LNCAP (cell line): ENCODE results near the gene ATF3.

Source experiments
- TF ChIP-seq, protein P1 (sequence below): fragments of 450-650 bp; IDR thresholded peaks from 2 replicates; pipeline ENCODE4 v1.5.1; 2017; ENCODE audit warnings: mild to moderate bottlenecking

The ATF3 gene

DNA sequence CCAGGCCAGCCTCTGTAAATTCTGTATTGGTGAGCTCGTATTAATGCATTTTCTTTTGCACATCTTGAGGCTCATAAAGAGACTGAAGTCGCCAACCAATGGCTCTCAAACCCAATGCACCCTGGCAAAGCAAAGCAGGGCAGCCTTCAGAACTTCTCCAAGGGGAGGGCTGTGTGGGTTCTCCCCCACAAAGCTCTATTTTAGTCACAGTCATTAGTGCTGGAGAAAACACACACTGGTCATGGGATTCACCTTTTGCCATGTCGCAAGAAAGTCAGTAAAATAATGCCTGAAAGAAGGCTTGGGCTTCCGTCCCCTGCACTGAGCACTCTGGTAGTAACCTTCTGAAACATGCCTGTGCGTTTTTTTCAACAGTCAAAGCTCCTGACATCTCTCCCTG, 26.3 kb upstream of the ATF3 start:
- TF ChIP-seq, protein P1, sequence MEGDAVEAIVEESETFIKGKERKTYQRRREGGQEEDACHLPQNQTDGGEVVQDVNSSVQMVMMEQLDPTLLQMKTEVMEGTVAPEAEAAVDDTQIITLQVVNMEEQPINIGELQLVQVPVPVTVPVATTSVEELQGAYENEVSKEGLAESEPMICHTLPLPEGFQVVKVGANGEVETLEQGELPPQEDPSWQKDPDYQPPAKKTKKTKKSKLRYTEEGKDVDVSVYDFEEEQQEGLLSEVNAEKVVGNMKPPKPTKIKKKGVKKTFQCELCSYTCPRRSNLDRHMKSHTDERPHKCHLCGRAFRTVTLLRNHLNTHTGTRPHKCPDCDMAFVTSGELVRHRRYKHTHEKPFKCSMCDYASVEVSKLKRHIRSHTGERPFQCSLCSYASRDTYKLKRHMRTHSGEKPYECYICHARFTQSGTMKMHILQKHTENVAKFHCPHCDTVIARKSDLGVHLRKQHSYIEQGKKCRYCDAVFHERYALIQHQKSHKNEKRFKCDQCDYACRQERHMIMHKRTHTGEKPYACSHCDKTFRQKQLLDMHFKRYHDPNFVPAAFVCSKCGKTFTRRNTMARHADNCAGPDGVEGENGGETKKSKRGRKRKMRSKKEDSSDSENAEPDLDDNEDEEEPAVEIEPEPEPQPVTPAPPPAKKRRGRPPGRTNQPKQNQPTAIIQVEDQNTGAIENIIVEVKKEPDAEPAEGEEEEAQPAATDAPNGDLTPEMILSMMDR: no peak

DNA sequence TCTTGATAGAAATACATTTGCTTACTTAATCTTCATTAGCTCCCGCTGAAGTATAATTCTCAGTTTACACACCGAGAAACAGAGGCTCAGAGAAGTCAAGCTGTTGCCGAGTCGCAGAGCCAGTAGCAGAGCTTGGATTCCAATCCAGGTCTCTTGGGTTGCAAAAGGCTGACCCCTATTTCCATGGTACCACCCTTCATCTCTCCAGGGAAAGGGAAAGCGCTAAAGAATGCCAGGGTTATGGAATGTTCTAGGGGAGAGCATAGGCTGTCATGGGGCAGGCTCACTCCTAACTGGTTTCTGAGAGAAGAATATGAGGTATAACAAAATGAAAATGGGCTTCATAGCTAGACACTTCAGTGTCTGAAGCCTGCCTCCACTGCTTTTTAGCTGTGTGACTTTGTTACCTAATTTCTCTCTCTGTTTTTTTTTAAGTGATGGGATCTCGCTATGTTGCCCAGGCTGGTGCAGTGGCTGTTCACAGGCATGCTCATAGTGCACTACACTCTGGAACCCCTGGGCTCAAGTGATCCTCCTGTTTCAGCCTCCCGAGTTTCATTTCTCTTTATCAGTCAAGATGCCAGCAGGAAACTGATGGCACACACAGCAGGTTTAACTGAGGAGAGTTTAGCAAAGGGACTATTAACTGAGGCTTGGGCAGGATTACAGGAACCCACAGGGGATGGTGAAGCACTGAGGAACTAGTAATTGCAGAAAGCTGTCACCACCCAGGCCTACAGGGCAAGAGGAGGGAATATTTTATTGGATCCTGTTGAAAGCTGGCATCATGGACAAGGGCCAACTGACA, 25.5 kb upstream of the ATF3 start:
- TF ChIP-seq, protein P1: no peak

DNA sequence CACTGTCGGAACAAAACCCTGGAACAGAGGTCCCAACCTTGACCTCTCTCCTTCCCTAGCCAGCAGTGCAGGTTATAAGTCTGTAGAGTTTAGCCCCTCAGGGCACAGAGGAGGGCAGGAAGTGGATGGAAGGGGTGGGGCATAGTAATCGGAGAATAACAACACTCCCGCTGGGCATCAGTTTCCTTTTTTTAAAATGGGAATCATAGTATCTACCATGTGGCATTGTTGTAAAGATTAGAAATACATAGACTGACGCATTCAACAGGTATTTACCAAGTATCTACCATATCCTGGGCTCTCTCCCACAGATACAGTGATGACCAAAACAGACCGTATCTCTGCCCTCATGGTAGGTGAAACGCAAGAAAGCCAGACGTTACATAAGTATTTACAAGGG, 24.9 kb upstream of the ATF3 start:
- TF ChIP-seq, protein P1: no peak

DNA sequence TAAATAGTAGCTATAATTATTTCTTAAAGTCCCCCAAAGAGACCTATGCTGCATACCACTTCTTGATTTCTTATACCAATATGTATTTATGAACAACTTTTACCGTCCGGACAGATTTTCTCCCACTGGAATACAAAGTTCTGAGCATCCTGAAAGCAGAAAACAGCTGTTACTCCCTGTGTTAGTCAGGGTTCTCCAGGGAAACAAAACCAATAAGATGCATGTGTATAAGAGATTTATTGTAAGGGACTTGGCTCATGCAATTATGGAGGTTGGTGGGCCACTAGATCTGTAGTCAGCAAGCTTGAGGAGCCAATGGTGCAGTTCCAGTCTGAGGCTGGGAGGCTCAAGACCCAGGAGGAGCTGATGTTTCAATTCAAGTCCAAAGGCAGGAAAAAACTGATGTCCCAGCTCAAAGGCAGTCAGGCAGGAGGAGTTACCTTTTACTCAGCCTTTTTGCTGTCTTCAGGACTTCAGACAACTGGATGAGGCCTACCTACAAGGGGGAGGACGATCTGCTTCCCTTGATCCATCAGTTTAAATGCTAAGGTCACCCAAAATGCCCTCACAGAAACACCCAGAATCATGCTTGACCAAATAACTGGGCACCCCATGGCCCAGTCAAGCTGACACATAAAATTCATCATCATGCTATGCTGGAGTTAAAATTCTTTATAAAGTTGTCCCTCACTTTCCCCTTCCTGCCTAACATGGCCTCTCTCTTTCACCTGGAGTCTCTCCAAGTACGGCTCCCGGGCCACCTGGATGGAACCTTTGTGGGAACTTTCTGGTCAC, 24.3 kb upstream of the ATF3 start:
- TF ChIP-seq, protein P1: no peak

DNA sequence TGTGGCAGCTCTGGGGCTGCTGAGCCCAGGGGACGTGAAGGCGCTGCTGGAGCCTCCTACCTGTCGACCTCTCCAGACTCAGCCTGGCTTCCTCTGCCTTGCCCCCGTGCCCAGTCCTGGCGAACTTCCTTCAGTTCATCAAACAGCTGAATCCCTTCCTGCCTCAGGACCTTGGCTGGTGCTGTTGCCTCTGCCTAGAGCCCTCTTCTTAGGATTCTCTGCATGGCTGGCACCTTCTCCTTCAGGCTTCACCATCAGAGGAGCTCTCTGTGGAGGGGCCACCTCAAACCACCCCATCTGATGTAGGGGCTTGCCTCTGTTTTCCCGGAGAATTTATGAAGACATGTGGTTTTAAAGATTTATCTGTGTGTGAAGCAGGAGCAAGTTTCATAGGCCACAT, 23.4 kb upstream of the ATF3 start:
- TF ChIP-seq, protein P1: no peak

DNA sequence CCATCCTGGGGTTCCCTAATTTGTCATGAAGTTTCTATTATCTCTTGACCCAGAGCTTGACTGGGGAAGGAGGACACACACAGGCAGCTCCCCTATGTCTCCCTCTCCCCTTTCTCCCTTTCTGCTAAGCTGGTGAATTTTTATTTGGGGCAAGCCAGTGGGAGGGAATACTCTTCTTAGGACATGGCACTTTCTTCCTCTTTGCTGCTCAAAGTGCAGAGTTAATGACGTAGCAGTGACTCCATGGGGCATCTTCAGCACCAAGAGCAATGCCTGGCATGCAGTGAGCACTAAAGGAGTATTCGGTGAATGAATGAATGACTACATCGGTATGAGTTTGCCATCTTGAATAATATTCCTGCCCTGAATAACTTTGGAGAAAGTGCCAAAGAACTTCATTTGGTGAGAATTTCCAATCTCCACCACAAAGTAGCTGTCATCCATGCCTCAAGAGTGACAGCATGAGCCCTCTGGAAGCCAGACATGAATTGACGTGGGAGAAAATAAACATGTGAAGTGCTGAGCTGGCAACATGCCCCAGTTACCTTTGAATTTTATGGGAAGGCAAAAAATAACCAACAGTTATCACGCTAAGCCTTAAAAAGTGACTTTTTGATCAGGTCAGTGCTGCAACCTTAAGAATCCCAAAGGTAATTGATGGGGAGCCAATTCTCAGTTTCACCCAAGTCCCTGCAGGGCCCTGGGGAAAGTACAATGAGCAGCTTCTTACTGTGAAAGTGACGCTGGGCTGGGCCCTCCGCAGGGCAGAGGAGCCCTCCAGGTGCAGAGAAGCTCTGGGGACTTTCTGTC, 22.1 kb upstream of the ATF3 start:
- TF ChIP-seq, protein P1: no peak

DNA sequence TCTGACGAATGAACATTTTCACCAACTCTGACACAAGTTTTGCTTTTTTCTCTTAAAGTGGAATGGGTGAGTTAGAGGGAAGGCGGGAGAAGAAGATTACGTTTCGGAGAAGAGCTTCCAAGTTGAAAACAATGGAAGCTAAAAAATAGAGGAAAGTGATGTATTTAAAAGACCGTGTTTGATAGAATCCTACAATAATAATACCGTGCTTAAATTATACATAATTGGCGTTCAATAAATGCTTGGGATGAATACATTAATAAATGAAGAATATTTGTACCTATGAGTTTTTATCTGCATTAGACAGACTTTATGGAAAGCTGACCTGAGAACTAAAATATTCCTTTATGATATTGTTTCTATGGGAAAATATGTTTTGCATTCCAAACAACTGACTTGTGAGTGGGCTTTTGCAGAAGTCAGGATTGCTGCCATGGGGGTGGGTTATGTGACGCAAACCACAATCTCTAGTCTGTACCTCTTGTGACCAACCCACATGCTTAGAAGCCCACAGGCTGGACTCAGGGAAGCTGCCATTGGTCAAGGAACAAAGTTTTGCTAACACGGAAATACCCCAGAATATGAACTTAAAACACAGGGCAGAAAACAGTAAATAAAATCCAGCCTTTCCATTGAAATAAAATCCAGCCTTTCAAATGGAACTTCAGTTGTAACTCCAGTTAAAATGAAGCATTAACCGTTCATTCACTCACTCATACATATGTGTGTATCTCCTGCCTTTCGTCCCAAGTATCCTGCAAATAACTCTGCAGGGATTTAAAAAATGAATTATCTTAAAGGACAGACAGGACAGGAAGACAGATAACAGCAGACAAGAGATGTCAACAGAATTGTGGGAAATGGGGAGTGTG, 21.3 kb upstream of the ATF3 start:
- TF ChIP-seq, protein P1: no peak
